ENCODE results near the gene SPDYE17. TPM values are rescaled to one million over a fixed set of nuclear protein-coding genes. Genes with fewer than 3 reads are reported as not detected.
A peak's percentile ranks its signal among the peaks of the same experiment; 100 is the strongest.
"Not testable (repeated sequence)": the region's sequence is repeated elsewhere in the genome, so short reads cannot be mapped to it uniquely, and the experiment has no call there.

The SPDYE17 gene
- total and polyA plus RNA-seq, 8 donors = not detected

- H3K4me1 ChIP-seq; H3K36me3 ChIP-seq; FAIRE-seq; H3K9me3 ChIP-seq; H3K27me3 ChIP-seq; intact Hi-C loops (cut with DNase I); H3K4me3 ChIP-seq: not testable (repeated sequence)
- DNase-seq (peak in 5 of 6 donors; percentile 44 to 71 (median 59)), ATAC-seq (peak in 3 of 4 donors; percentile 66 to 84 (median 82))
- H3K27ac ChIP-seq = peak overlapping the region in 1 of 4 donors; percentile 23
- WGBS, 2 donors = 67% methylated on average over 10 of the region's 10 CpGs
These were observed 24.2 kb downstream of the SPDYE17 start for GRCh38 chr7:77008000-77008399.

DNA sequence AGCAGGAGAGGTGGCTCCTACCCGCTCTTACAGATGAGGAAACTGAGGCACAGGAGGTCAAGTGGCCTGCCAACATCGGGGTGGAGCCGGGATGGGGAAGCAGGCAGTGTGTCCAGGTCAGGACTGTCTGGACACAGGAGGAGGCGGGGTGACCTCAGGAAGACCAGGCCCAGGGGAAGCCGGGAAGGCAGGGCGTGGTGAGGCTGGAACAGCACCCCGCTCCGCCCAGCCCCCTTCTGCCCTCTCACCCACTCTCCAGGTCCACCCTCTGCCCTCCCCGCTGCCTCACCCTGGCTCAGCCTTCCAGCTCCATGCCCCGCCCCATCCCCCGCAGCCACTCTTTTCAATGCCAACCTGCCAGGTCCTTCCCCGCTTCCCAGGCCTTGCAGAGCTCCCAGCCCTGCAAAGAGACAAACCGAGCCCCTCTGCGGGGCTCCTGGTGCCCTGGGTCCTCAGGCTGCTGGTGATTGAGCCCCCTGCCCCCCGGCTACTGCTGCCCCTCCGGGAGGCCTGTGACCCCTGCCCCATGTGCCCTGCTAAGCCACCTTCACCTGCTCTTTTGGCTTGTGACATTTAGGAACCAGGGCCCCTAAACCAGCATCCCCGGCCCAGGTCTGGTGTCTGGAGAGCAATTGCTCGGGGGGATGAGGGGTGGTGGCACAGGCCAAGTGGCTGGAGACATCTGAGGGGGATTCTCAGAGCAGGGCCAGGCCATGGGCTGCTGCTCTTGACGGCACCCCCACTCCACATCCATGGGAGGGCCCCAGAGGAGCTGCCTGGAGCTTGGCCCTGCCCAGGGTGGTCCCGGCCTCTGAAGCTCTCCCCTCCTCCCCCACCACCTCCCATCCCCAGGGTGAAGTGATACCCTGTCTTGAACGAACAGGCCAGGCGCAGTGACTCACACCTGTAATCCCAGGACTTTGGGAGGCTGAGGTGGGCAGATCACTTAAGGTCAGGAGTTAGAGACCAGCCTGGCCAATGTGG, 25.7 kb downstream of the SPDYE17 start:
- H3K4me3 ChIP-seq; intact Hi-C loops (cut with DNase I): not testable (repeated sequence)
- WGBS, 2 donors = 87 to 92% methylated on average over 9 to 16 of the region's 22 CpGs

GRCh38 chr7:77005461-77006057, 26.6 kb downstream of the SPDYE17 start:
- H3K27me3 ChIP-seq; intact Hi-C loops (cut with DNase I); H3K4me1 ChIP-seq; H3K36me3 ChIP-seq; H3K4me3 ChIP-seq; ATAC-seq; FAIRE-seq; H3K9me3 ChIP-seq; H3K27ac ChIP-seq: not testable (repeated sequence)
- WGBS, 2 donors = 90 to 92% methylated on average over 16 to 22 of the region's 27 CpGs
- DNase-seq = peak in 1 of 6 donors; percentile 62

More for the DNA sequence above, 25.7 kb downstream of the SPDYE17 start:
- not testable (repeated sequence) for H3K4me1 ChIP-seq, FAIRE-seq, H3K27me3 ChIP-seq, H3K27ac ChIP-seq, H3K36me3 ChIP-seq, H3K9me3 ChIP-seq
- DNase-seq = peak in 1 of 6 donors; percentile 57
- peak; percentile 50 to 82 (median 58) for ATAC-seq

- H3K4me1 ChIP-seq; H3K36me3 ChIP-seq; DNase-seq; FAIRE-seq; H3K9me3 ChIP-seq; ATAC-seq; intact Hi-C loops (cut with DNase I); H3K27ac ChIP-seq; H3K27me3 ChIP-seq; H3K4me3 ChIP-seq: not testable (repeated sequence)
- WGBS, 2 donors = 93 to 95% methylated on average over 11 to 12 of the region's 18 CpGs
These were observed 28.0 kb downstream of the SPDYE17 start for GRCh38 chr7:77004151-77004550.

GRCh38 chr7:77003241-77003640, 28.9 kb downstream of the SPDYE17 start:
- H3K27me3 ChIP-seq; H3K27ac ChIP-seq; H3K9me3 ChIP-seq; FAIRE-seq; H3K4me3 ChIP-seq; intact Hi-C loops (cut with DNase I); H3K36me3 ChIP-seq; H3K4me1 ChIP-seq; ATAC-seq; DNase-seq: not testable (repeated sequence)
- 94 to 98% methylated on average over 10 of the region's 10 CpGs for WGBS, 2 donors

GRCh38 chr7:77002678-77003233, 29.4 kb downstream of the SPDYE17 start:
- H3K4me1 ChIP-seq; H3K4me3 ChIP-seq; H3K27me3 ChIP-seq; FAIRE-seq; H3K9me3 ChIP-seq; ATAC-seq; H3K36me3 ChIP-seq; H3K27ac ChIP-seq; intact Hi-C loops (cut with DNase I): not testable (repeated sequence)
- peak in 1 of 6 donors; percentile 36 for DNase-seq
- WGBS, 2 donors = 93 to 95% methylated on average over 20 to 21 of the region's 21 CpGs

DNA sequence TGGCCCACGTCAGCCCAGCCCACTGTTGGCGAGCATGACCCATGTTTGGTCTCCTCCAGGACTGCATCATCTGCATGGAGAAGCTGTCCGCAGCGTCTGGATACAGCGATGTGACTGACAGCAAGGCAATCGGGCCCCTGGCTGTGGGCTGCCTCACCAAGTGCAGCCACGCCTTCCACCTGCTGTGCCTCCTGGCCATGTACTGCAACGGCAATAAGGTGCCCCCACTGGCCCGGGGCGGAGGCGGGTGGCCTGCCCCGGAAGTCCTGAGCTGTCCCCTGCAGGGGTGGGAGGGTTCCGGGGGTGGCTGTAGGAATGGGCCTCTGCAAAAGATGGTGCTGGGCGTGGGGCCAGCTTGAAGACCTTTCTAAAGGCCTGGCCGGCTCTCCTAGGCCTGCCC, 30.1 kb downstream of the SPDYE17 start:
- H3K27ac ChIP-seq; H3K36me3 ChIP-seq; ATAC-seq; FAIRE-seq; H3K27me3 ChIP-seq; H3K4me3 ChIP-seq; intact Hi-C loops (cut with DNase I); H3K4me1 ChIP-seq; H3K9me3 ChIP-seq: not testable (repeated sequence)
- DNase-seq = peak in 1 of 6 donors; percentile 44
- 85% methylated on average over 12 to 15 of the region's 15 CpGs for WGBS, 2 donors

DNA sequence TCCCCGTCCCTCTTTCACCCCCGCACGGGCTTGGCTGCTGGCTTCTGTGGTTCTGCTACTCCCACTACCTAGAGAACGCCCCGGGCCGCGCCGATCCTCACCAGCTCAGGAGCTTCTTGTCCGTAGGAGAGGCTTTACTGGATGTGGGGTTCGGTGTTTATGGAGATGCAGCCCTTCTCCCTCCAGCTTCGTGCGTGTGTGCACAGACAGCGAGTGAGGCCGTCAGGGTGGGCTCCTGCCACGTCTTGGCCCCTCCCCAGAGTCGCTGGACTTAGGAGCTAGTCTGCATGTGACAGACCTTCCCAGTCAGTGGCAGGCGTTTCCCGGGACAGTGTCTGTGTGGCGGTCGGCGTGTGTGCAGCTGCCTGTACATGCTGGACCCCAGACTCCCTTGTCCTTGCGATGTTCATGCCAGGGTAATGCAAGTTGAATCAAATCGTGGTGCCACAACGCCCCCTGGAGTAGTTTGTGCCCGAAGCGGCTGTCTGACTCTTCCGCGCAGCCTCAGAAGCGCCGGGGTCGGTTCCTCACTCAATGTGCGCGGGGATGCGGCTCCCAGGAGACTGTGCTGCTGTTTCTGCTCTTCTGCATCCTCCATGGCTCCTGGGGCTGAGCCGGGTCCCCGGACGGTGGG, 32.6 kb downstream of the SPDYE17 start:
- FAIRE-seq = not testable (repeated sequence)

DNA sequence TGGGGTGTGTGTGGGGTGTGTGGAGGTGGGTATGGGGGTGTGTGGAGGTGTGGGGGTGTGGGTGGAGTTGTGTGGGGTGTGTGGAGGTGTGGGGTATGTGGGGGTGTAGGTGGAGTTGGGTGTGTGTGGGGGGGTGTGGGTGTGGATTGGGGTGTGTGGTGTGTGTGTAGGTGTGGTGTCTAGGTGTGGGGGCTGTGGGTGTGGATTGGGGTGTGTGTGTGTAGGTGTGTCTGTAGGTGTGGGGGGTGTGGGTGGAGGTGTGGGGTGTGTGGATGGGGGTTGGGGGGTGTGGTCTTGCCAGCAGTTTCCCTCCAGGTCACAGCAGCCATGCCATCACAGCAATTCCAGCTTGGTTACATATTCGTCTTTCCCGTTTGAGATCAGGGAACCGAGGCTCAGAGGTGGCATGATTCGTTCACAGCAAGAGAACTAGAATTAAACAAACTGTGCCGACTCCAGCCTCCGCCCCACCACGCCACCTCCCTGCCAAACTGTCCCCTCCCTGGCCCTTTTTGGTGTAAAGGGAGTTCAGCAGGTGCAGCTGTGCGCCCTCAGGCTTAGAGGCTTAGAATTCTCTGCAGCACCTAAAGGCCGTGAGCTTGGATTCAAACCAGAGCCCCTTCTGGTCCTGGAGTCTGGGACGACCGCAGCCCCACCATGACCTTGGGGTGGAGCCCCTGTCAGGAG, 33.3 kb downstream of the SPDYE17 start:
- ATAC-seq (peak in 3 of 4 donors; percentile 16 to 26 (median 26)), DNase-seq (peak in 1 of 6 donors; percentile 42)
- not testable (repeated sequence) for H3K9me3 ChIP-seq, H3K4me1 ChIP-seq, H3K27ac ChIP-seq, H3K27me3 ChIP-seq, H3K4me3 ChIP-seq, H3K36me3 ChIP-seq, FAIRE-seq
- WGBS, 2 donors = 93 to 95% methylated on average over 8 to 11 of the region's 11 CpGs
- intact Hi-C loops (cut with DNase I) = loop anchor here in 1 of 3 donors (5.0 kb wide), 1 partner anchor 492 kb away; no protein-coding TSS in a partner anchor

More for the DNA sequence above, 32.6 kb downstream of the SPDYE17 start:
- peak in 1 of 4 donors; percentile 21 for ATAC-seq
- not testable (repeated sequence) for H3K4me3 ChIP-seq, H3K4me1 ChIP-seq, H3K27ac ChIP-seq, H3K27me3 ChIP-seq, H3K9me3 ChIP-seq, H3K36me3 ChIP-seq
- intact Hi-C loops (cut with DNase I) = loop anchor here in 1 of 3 donors (5.0 kb wide), 1 partner anchor 492 kb away; no protein-coding TSS in a partner anchor
- WGBS, 2 donors = 81 to 86% methylated on average over 12 to 17 of the region's 37 CpGs
- DNase-seq = peak in 1 of 6 donors; percentile 31
